ENCODE measurements around the gene RPS19BP1. TPM values are rescaled to one million over a fixed set of nuclear protein-coding genes. Genes with fewer than 3 reads are reported as not detected.

RPS19BP1 gene
- total RNA-seq, 4 donors from 2014 or later, result 59.4 to 132 (median 93.7) TPM

DNA sequence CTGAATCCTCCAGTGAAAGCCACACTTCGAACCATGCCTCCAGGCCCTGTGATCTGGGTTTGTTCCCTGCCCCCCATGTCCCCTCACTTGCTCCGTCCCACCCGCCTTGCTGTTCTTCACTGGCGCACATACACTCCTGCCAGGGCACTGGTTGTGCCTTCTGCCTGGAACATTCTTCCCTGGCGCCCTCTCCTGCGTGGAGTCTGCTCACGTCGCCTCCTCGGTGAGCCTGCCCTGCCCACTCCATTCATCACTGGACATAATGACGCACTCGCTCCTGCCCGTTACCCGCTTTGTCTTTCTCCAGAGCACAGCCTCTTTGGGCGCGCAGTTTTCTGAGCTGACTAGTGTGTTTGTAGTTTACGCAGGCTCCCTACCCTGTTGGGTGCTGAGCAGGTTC is 51.5 kb downstream of the RPS19BP1 start:
- no peak for TF ChIP-seq POLR2A (IDR thresholded peaks at IDR 0.05)
- TF ChIP-seq, protein P1, sequence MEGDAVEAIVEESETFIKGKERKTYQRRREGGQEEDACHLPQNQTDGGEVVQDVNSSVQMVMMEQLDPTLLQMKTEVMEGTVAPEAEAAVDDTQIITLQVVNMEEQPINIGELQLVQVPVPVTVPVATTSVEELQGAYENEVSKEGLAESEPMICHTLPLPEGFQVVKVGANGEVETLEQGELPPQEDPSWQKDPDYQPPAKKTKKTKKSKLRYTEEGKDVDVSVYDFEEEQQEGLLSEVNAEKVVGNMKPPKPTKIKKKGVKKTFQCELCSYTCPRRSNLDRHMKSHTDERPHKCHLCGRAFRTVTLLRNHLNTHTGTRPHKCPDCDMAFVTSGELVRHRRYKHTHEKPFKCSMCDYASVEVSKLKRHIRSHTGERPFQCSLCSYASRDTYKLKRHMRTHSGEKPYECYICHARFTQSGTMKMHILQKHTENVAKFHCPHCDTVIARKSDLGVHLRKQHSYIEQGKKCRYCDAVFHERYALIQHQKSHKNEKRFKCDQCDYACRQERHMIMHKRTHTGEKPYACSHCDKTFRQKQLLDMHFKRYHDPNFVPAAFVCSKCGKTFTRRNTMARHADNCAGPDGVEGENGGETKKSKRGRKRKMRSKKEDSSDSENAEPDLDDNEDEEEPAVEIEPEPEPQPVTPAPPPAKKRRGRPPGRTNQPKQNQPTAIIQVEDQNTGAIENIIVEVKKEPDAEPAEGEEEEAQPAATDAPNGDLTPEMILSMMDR (IDR thresholded peaks at IDR 0.05), result no peak
- Histone ChIP-seq H3K27me3 (no peaks in the 10 kb centered on the region), H3K9me3 (no peaks in the 10 kb centered on the region), H3K27ac (no peak overlapping the region), H3K4me3 (no peak overlapping the region), H3K4me1 (no peaks in the 10 kb centered on the region), H3K36me3 (peaks cover 0 to 16% (median 0%) of the 10 kb centered on the region in 3 donors)
- DNase-seq, result no peak

DNA sequence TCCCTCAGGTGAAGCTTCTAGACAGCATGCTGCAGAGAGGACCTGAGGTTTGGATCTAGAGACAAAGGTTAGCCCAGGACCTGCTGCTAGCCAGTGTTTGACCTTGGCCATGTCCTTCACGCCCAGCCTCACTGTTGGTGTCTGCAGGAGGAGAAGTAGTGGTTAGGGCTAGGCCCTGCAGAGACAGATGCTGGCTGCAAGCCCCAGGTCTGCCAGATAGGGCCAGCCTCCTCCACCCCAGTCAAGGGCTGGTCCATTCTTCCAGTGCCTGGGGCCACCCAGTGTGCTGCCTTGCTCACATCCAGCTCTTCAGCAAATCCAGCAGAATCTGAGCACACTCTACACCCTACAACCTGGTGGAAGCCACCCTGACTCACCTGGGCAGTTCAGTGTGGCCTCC is 52.0 kb downstream of the RPS19BP1 start:
- no peak for DNase-seq
- no peak for TF ChIP-seq POLR2A (IDR thresholded peaks at IDR 0.05)
- TF ChIP-seq, protein P1 (IDR thresholded peaks at IDR 0.05), result no peak
- Histone ChIP-seq H3K9me3 (no peaks in the 10 kb centered on the region), H3K27ac (no peak overlapping the region), H3K4me1 (peaks cover 0 to under 1% (median 0%) of the 10 kb centered on the region in 4 donors), H3K4me3 (no peak overlapping the region), H3K27me3 (no peaks in the 10 kb centered on the region), H3K36me3 (peaks cover 0 to 16% (median 0%) of the 10 kb centered on the region in 3 donors)

DNA sequence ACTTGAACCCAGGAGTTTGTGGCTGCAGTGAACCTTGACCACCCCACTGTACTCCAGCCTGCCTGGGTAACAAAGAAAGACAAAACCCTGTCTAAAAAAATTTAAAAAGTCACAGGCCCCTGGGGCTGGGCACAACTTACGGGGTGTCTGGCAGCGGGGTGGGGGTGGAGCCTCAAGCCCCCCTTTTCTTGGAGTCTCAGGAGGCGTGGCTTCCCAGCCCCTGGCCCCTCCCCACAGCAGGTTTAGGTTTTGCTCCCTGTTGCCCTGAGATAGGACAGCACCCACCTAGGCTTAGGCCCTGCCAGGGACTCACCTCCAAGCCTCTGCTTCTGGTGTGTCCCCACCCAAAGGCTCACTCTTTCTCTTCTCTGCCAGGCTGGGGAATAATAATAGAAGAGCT is 53.3 kb downstream of the RPS19BP1 start:
- no peak for TF ChIP-seq POLR2A (IDR thresholded peaks at IDR 0.05)
- TF ChIP-seq, protein P1 (IDR thresholded peaks at IDR 0.05), result no peak
- H3K27me3 ChIP-seq, result no peaks in the 10 kb centered on the region
- H3K9me3 ChIP-seq, result no peaks in the 10 kb centered on the region
- no peak for DNase-seq
- H3K36me3 ChIP-seq, result peaks cover 0 to 16% (median 0%) of the 10 kb centered on the region in 3 donors
- H3K4me3 ChIP-seq, result no peak overlapping the region
- no peak overlapping the region for H3K27ac ChIP-seq
- peaks cover 0 to 13% (median 0%) of the 10 kb centered on the region in 4 donors for H3K4me1 ChIP-seq

Other genes starting within 250 kb of the RPS19BP1 start
- gene RPL3, start 213.1 kb downstream of the RPS19BP1 start, total RNA-seq, result 1,000 to 10,000 TPM in 3 of 4 donors, 100 to 1,000 TPM in 1; 736 to 1,914 (median 1,266) TPM
- 10 to 100 TPM in 1 of 4 donors, 1 to 10 TPM in 2, under 1 TPM in 1; 0.35 to 22.3 (median 2.5) TPM for gene SYNGR1, start 182.8 kb downstream of the RPS19BP1 start, total RNA-seq
- gene TAB1, start 133.0 kb downstream of the RPS19BP1 start, total RNA-seq, result 10 to 100 TPM; 15.6 to 74.3 (median 23.4) TPM
- gene MGAT3, start 75.7 kb downstream of the RPS19BP1 start, total RNA-seq, result 10 to 100 TPM in 3 of 4 donors, 1 to 10 TPM in 1; 5.0 to 53.7 (median 49.6) TPM
- gene MIEF1, start 30.5 kb downstream of the RPS19BP1 start, total RNA-seq, result 10 to 100 TPM; 16.5 to 51.0 (median 41.3) TPM
- gene ATF4, start 12.2 kb downstream of the RPS19BP1 start, total RNA-seq, result 100 to 1,000 TPM; 222 to 550 (median 280) TPM
- 1 to 10 TPM in 3 of 4 donors, under 1 TPM in 1; 0.95 to 6.6 (median 1.6) TPM for gene CACNA1I, start 38.0 kb upstream of the RPS19BP1 start, total RNA-seq

Data from Peyer's patch (tissue), 4 donors.